Kidney (tissue), 14 donors: ENCODE results near the gene PLCB4. TPM values are rescaled to one million over a fixed set of nuclear protein-coding genes. Genes with fewer than 3 reads are reported as not detected.

Source experiments
- DNase-seq, 5 donors: peaks; one replicate each; pipeline ENCODE4 v3.0.0-alpha.2; 2013 to 2020
- FAIRE-seq: peaks from 2 replicates; lab custom pipeline; 2012; peaks lifted over from hg19 to GRCh38; lab: Jason Lieb, UNC
- H3K27ac ChIP-seq, 2 donors: one replicate each; pipeline ENCODE4 v1.7.0; 2013; ENCODE audit warnings: low read depth in 2 of 2, low read length in 2 of 2, inconsistent platforms in 1 of 2
- H3K27me3 ChIP-seq: one replicate; pipeline ENCODE4 v1.7.1; 2013; ENCODE audit warnings: low read length, inconsistent platforms; ENCODE audit not compliant: control insufficient read depth, insufficient read depth
- H3K36me3 ChIP-seq, 3 donors: one replicate each; pipeline versions ENCODE4 v1.7.0 to v1.7.1; 2013; ENCODE audit warnings: low read length in 3 of 3, control low read depth in 1 of 3, inconsistent platforms in 1 of 3; ENCODE audit not compliant: insufficient read depth in 3 of 3, control insufficient read depth in 2 of 3
- H3K4me1 ChIP-seq, 3 donors: one replicate each; pipeline versions ENCODE4 v1.7.0 to v1.7.1; 2013; ENCODE audit warnings: low read length in 3 of 3, inconsistent platforms in 1 of 3, low read depth in 1 of 3; ENCODE audit not compliant: control insufficient read depth in 2 of 3, insufficient read depth in 2 of 3
- H3K4me3 ChIP-seq, 3 donors: one replicate each; pipeline versions ENCODE4 v1.7.0 to v1.8.1; 2013; ENCODE audit warnings: low read length in 3 of 3, control low read depth in 1 of 3, inconsistent platforms in 1 of 3
- H3K9ac ChIP-seq, 3 donors: one replicate each; pipeline versions ENCODE4 v1.7.0 to v1.7.1; 2013; ENCODE audit warnings: low read length in 3 of 3, control low read depth in 1 of 3, inconsistent platforms in 1 of 3
- H3K9me3 ChIP-seq, 3 donors: one replicate each; pipeline versions ENCODE4 v1.7.0 to v1.7.1; 2013; ENCODE audit warnings: low read length in 3 of 3, control low read depth in 1 of 3, inconsistent platforms in 1 of 3; ENCODE audit not compliant: control insufficient read depth in 2 of 3, insufficient read depth in 1 of 3
- CTCF ChIP-seq: IDR thresholded peaks from 3 replicates; pipeline ENCODE4 v1.5.1; 2012; ENCODE audit warnings: mild to moderate bottlenecking, moderate library complexity, borderline replicate concordance; ENCODE audit not compliant: insufficient read depth; ENCODE audit errors: extremely low read depth
- intact Hi-C: fragments of 100-400 bp; cut with DNase I; formaldehyde crosslinking; loops from one replicate; pipeline ENCODE4 v1.11.1; 2022
- polyA plus RNA-seq: library from polyadenylated mRNA; stranded (reverse); fragments of 350-450 nt; fragmentation: Illumina TruSeq; extraction: RNeasy Lipid Tissue Mini Kit (QIAGEN cat#74804); gene quantifications from one replicate; pipeline ENCODE4 v1.2.3, GENCODE V29; 2014; ENCODE audit warnings: low read depth, low replicate concordance; ENCODE audit not compliant: insufficient read depth
- total RNA-seq: library from RNA; stranded (reverse); fragmentation: NEBNext Ultra II Directional; extraction: Animal tissue kit (Norgen Biotek cat#: 25700); gene quantifications from one replicate; pipeline ENCODE4 v1.2.1, GENCODE V29; 2021
- donor health status: control.
- donor health status: control.
- donor health status: control.
- donor health status: control.
- donor health status: control.
- donor health status: DM: yes; HTN: yes; CAD: no.
- donor health status: Normal renal cell carcinoma (clear cell type).

PLCB4 gene
- total and polyA plus RNA-seq, 2 donors from 2014 or later = 2.8 to 17.7 TPM

GRCh38 chr20:9388160-9388812 lies 319.4 kb downstream of the PLCB4 start:
- no peaks in the 10 kb centered on the region for H3K27me3 ChIP-seq
- DNase-seq = no peak
- H3K9me3 ChIP-seq = no peaks in the 10 kb centered on the region
- no peak overlapping the region for H3K9ac ChIP-seq
- H3K4me3 ChIP-seq = no peak overlapping the region
- H3K36me3 ChIP-seq = no peaks in the 10 kb centered on the region
- intact Hi-C loops = no loop called here
- TF ChIP-seq CTCF = no peak
- H3K4me1 ChIP-seq = no peaks in the 10 kb centered on the region
- no peak overlapping the region for H3K27ac ChIP-seq
- FAIRE-seq = no peak

- DNase-seq = no peak
- TF ChIP-seq CTCF = no peak
- no peaks in the 10 kb centered on the region for H3K27me3 ChIP-seq
- H3K9me3 ChIP-seq = no peaks in the 10 kb centered on the region
- H3K4me1 ChIP-seq = no peaks in the 10 kb centered on the region
- H3K27ac ChIP-seq = no peak overlapping the region
- no peak overlapping the region for H3K9ac ChIP-seq
- no peaks in the 10 kb centered on the region for H3K36me3 ChIP-seq
- no peak for FAIRE-seq
- no peak overlapping the region for H3K4me3 ChIP-seq
- intact Hi-C loops = no loop called here
These were observed 319.9 kb downstream of the PLCB4 start for GRCh38 chr20:9388813-9389161.

- Histone ChIP-seq H3K36me3 (no peaks in the 10 kb centered on the region), H3K4me1 (no peaks in the 10 kb centered on the region), H3K9me3 (no peaks in the 10 kb centered on the region), H3K27ac (no peak overlapping the region), H3K4me3 (no peak overlapping the region), H3K27me3 (no peaks in the 10 kb centered on the region), H3K9ac (no peak overlapping the region)
- peak in 2 of 5 donors; percentile 49 to 50 for DNase-seq
- no peak for TF ChIP-seq CTCF
- FAIRE-seq = no peak
- intact Hi-C loops = no loop called here
These were observed 320.5 kb downstream of the PLCB4 start for GRCh38 chr20:9389346-9389745.

GRCh38 chr20:9390441-9390840 lies 321.6 kb downstream of the PLCB4 start:
- no peak for DNase-seq
- intact Hi-C loops = no loop called here
- Histone ChIP-seq H3K27me3 (no peaks in the 10 kb centered on the region), H3K9me3 (no peaks in the 10 kb centered on the region), H3K9ac (no peak overlapping the region), H3K27ac (no peak overlapping the region), H3K4me1 (no peaks in the 10 kb centered on the region), H3K36me3 (no peaks in the 10 kb centered on the region), H3K4me3 (no peak overlapping the region)
- no peak for FAIRE-seq
- TF ChIP-seq CTCF = no peak
